H1 (cell line): ENCODE data around the gene ZNF831. TPM values are rescaled to one million over a fixed set of nuclear protein-coding genes. Genes with fewer than 3 reads are reported as not detected.

ENCODE experiments used
- CTCF ChIA-PET: fragments of 300-600 bp; sonication (Branson Sonifier 250); formaldehyde crosslinking; loops from one replicate; lab custom pipeline; 2021; ENCODE audit not compliant: partially characterized antibody; lab: Charles Lee
- POLR2A ChIA-PET: fragments of 300-600 bp; sonication (Branson Sonifier 250); formaldehyde crosslinking; loops from one replicate; lab custom pipeline; 2021; ENCODE audit warnings: inconsistent platforms; ENCODE audit not compliant: partially characterized antibody; lab: Charles Lee
- DNase-seq, 2 experiments: peaks; one replicate each; pipeline versions ENCODE4 v3.0.0 to v3.0.0-alpha.2; 2010 to 2022; ENCODE audit warnings: low spot score in 2 of 2, low read depth in 1 of 2, mixed read lengths in 1 of 2
- FAIRE-seq: peaks from 2 replicates; lab custom pipeline; 2011; peaks lifted over from hg19 to GRCh38; lab: Jason Lieb, UNC
- H2AFZ ChIP-seq: 2 replicates; pipeline ENCODE4 v1.8.1; 2012; ENCODE audit warnings: low read length, inconsistent platforms
- H2AK5ac ChIP-seq: 2 replicates; pipeline ENCODE4 v1.6.1; 2013; ENCODE audit warnings: low read depth, low read length
- H2BK120ac ChIP-seq: replicated peaks from 2 replicates; pipeline ENCODE3; 2013; ENCODE audit warnings: low read depth, low read length, inconsistent platforms
- H2BK12ac ChIP-seq: 2 replicates; pipeline ENCODE4 v1.6.1; 2013; ENCODE audit warnings: low read depth, low read length
- H2BK15ac ChIP-seq: 2 replicates; pipeline ENCODE4 v1.6.1; 2013; ENCODE audit warnings: low read length
- H2BK20ac ChIP-seq: 2 replicates; pipeline ENCODE4 v1.6.1; 2013; ENCODE audit warnings: low read length
- H2BK5ac ChIP-seq: 2 replicates; pipeline ENCODE4 v1.6.1; 2013; ENCODE audit warnings: low read depth, low read length
- H3K14ac ChIP-seq: 2 replicates; pipeline ENCODE4 v1.6.1; 2013; ENCODE audit warnings: inconsistent platforms; ENCODE audit not compliant: insufficient read length
- H3K18ac ChIP-seq: 2 replicates; pipeline ENCODE4 v1.6.1; 2013; ENCODE audit warnings: low read length; ENCODE audit errors: extremely low read depth
- H3K23ac ChIP-seq: 2 replicates; pipeline ENCODE4 v1.6.1; 2013; ENCODE audit warnings: inconsistent platforms; ENCODE audit not compliant: insufficient read length
- H3K23me2 ChIP-seq: 2 replicates; pipeline ENCODE4 v1.6.1; 2013; ENCODE audit warnings: low read depth, low read length
- H3K27ac ChIP-seq: 2 replicates; pipeline ENCODE4 v1.6.1; 2011; ENCODE audit warnings: low read depth, low read length, inconsistent platforms
- H3K27me3 ChIP-seq, 4 experiments: replicated peaks in 1 of 4; 1 replicate in 1 of 4; 2 replicates in 3 of 4; pipeline versions ENCODE4 v1.6.1 to v1.8.1; 2011 to 2013; ENCODE audit warnings: low read length in 3 of 4, mild to moderate bottlenecking in 3 of 4, inconsistent platforms in 2 of 4, mixed read lengths in 2 of 4, moderate library complexity in 1 of 4; ENCODE audit not compliant: control insufficient read depth in 3 of 4, insufficient read depth in 3 of 4; ENCODE audit errors: extremely low read depth in 1 of 4
- H3K36me3 ChIP-seq, 4 experiments: 2 replicates each; pipeline versions ENCODE4 v1.6.1 to v1.8.1; 2011 to 2013; ENCODE audit warnings: mild to moderate bottlenecking in 4 of 4, low read length in 3 of 4, moderate library complexity in 2 of 4, control low read depth in 1 of 4, inconsistent platforms in 1 of 4; ENCODE audit not compliant: insufficient read depth in 4 of 4, control insufficient read depth in 2 of 4
- H3K4ac ChIP-seq: replicated peaks from 2 replicates; pipeline ENCODE3; 2013; ENCODE audit warnings: low read length, low read depth, mixed read lengths, inconsistent platforms; ENCODE audit not compliant: insufficient read length
- H3K4me1 ChIP-seq, 4 experiments: replicated peaks in 1 of 4; 1 replicate in 1 of 4; 2 replicates in 3 of 4; pipeline versions ENCODE4 v1.6.1 to v1.8.1; 2011 to 2013; ENCODE audit warnings: low read length in 3 of 4, inconsistent platforms in 2 of 4, mixed read lengths in 1 of 4; ENCODE audit not compliant: insufficient read depth in 4 of 4, control insufficient read depth in 3 of 4
- H3K4me2 ChIP-seq, 2 experiments: 2 replicates each; pipeline versions ENCODE4 v1.6.1 to v1.8.1; 2011 to 2013; ENCODE audit warnings: low read depth in 2 of 2, low read length in 2 of 2, control low read depth in 1 of 2, inconsistent platforms in 1 of 2, mild to moderate bottlenecking in 1 of 2; ENCODE audit not compliant: insufficient read depth in 1 of 2
- H3K4me3 ChIP-seq, 4 experiments: fragments of 200-600, 300-600 bp in 1 of 4; sonication (generic), shearing (Covaris generic), sonication (Bioruptor Twin) in 1 of 4; 2 replicates each; pipeline versions ENCODE4 v1.5.1 to v1.8.1; 2011 to 2016; ENCODE audit warnings: low read length in 4 of 4, low read depth in 3 of 4, control low read depth in 2 of 4, inconsistent platforms in 2 of 4, mild to moderate bottlenecking in 2 of 4, mixed read lengths in 1 of 4, moderate library complexity in 1 of 4; ENCODE audit not compliant: insufficient read depth in 2 of 4; ENCODE audit errors: extremely low read depth in 1 of 4
- H3K56ac ChIP-seq: replicated peaks from 2 replicates; pipeline ENCODE3; 2013; ENCODE audit warnings: low read depth, mild to moderate bottlenecking, mixed read lengths, low read length, inconsistent platforms; ENCODE audit not compliant: insufficient read length
- H3K79me1 ChIP-seq: 2 replicates; pipeline ENCODE4 v1.6.1; 2013; ENCODE audit warnings: low read depth, low read length, control low read depth
- H3K79me2 ChIP-seq, 2 experiments: 2 replicates each; pipeline versions ENCODE4 v1.6.1 to v1.8.1; 2012 to 2013; ENCODE audit warnings: low read length in 2 of 2, mild to moderate bottlenecking in 2 of 2, inconsistent platforms in 1 of 2; ENCODE audit not compliant: insufficient read depth in 2 of 2, control insufficient read depth in 1 of 2
- H3K9ac ChIP-seq, 4 experiments: replicated peaks in 1 of 4; 1 replicate in 1 of 4; 2 replicates in 3 of 4; pipeline versions ENCODE4 v1.6.1 to v1.8.1; 2011 to 2013; ENCODE audit warnings: low read depth in 3 of 4, low read length in 3 of 4, control low read depth in 2 of 4, mild to moderate bottlenecking in 2 of 4, moderate library complexity in 2 of 4, inconsistent platforms in 1 of 4; ENCODE audit errors: extremely low read depth in 1 of 4
- H3K9me3 ChIP-seq, 2 experiments: 2 replicates each; pipeline versions ENCODE4 v1.6.1 to v1.8.1; 2012 to 2013; ENCODE audit warnings: mild to moderate bottlenecking in 2 of 2, moderate library complexity in 2 of 2, control low read depth in 1 of 2, inconsistent platforms in 1 of 2, low read depth in 1 of 2, low read length in 1 of 2, mixed read lengths in 1 of 2; ENCODE audit not compliant: insufficient read depth in 2 of 2
- H4K20me1 ChIP-seq, 2 experiments: replicated peaks in 1 of 2; 2 replicates each; pipeline versions ENCODE3 to v1.8.1; 2011 to 2013; ENCODE audit warnings: inconsistent platforms in 2 of 2, low read length in 2 of 2, mild to moderate bottlenecking in 1 of 2; ENCODE audit not compliant: insufficient read depth in 2 of 2, control insufficient read depth in 1 of 2
- H4K5ac ChIP-seq: 2 replicates; pipeline ENCODE4 v1.6.1; 2013; ENCODE audit warnings: low read length, low read depth, mixed read lengths, inconsistent platforms; ENCODE audit not compliant: insufficient read length
- H4K8ac ChIP-seq: 2 replicates; pipeline ENCODE4 v1.8.0; 2013; ENCODE audit warnings: mild to moderate bottlenecking, moderate library complexity, low read length, inconsistent platforms; ENCODE audit not compliant: insufficient read depth; ENCODE audit errors: extremely low read depth
- H4K91ac ChIP-seq: replicated peaks from 2 replicates; pipeline ENCODE3; 2013; ENCODE audit warnings: low read length, mixed read lengths, inconsistent platforms; ENCODE audit not compliant: insufficient read length
- BRCA1 ChIP-seq: IDR thresholded peaks from 2 replicates; pipeline ENCODE4 v1.6.1; 2012; ENCODE audit warnings: low read depth, low read length, improper control_type of control experiment
- EGR1 ChIP-seq: IDR thresholded peaks from 2 replicates; pipeline ENCODE4 v1.6.1; 2011; ENCODE audit warnings: low read depth, low read length, borderline replicate concordance
- whole genome bisulfite sequencing, 2 experiments: shearing (Covaris generic) in 1 of 2; methylation state at CpG; one replicate each; pipeline versions ENCODE4 v1.1.6 to v1.1.7; 2013 to 2015; ENCODE audit warnings: low lambda C conversion rate in 2 of 2, mixed read lengths in 2 of 2, inconsistent platforms in 1 of 2, low coverage in 1 of 2, missing lambda C conversion rate in 1 of 2; ENCODE audit not compliant: insufficient replicate concordance in 2 of 2, insufficient coverage in 1 of 2, insufficient read length in 1 of 2; ENCODE audit errors: extremely low coverage in 1 of 2, missing lambda C conversion rate in 1 of 2; 5-methylcytosine and 5-hydroxymethylcytosine counted together
- polyA plus RNA-seq, 7 experiments: library from polyadenylated mRNA; depleted of rRNA in 3 of 7; stranded (reverse) in 5 of 7; unstranded in 2 of 7; fragments of >200 nt in 5 of 7; fragments of 200-250 nt in 2 of 7; gene quantifications; 1 replicate in 5 of 7; 2 replicates in 1 of 7; 4 replicates in 1 of 7; pipeline versions ENCODE4 v1.2.1 to v1.2.3, GENCODE V29; 2011 to 2013; ENCODE audit warnings: missing spikeins in 2 of 7, mixed read lengths in 2 of 7
- total RNA-seq: library from RNA; stranded (reverse); fragmentation: NEBNext Ultra II Directional; extraction: Animal tissue kit (Norgen Biotek cat#: 25700); gene quantifications from 2 replicates; pipeline ENCODE4 v1.2.1, GENCODE V29; 2021

Gene ZNF831
- total and polyA plus RNA-seq, 2 of the 8 experiments (the other 6 are each of a cell fraction or from before 2014, with no cell fraction given) = not detected

GRCh38 chr20:59204165-59204894, 40.7 kb downstream of the ZNF831 start:
- H3K9me3 ChIP-seq = no peaks in the 10 kb centered on the region
- no peaks in the 10 kb centered on the region for H3K36me3 ChIP-seq
- DNase-seq (no peak), FAIRE-seq (no peak)
- WGBS, 2 experiments = 83% methylated on average over 10 of the region's 10 CpGs; no CpG with 5 or more reads in 1 of the 2 experiments
- ChIA-PET POLR2A (no interaction called here), CTCF (interaction anchor here (1.0 to 2.5 kb wide), 4 partner anchors 17 to 270 kb away, joined by 3 to 7 read pairs (median 4); no protein-coding TSS in a partner anchor)
- H3K79me2 ChIP-seq = no peaks in the 10 kb centered on the region
- H3K23ac ChIP-seq = no peak overlapping the region
- TF ChIP-seq BRCA1 (no peak), EGR1 (peak; percentile 32; the same call in 1 of the 2 replicates)
- no peak overlapping the region for H4K5ac ChIP-seq
- H3K4me2 ChIP-seq = no peak overlapping the region
- H3K23me2 ChIP-seq = no peaks in the 10 kb centered on the region
- no peak overlapping the region for H2BK15ac ChIP-seq
- peak overlapping the region; percentile 29; the same call in 1 of the 2 replicates for H2BK12ac ChIP-seq
- peaks cover 2 to 9% (median 5%) of the 10 kb centered on the region in 4 experiments; a peak in 5 of 7 replicates for H3K4me1 ChIP-seq
- no peak overlapping the region for H2AFZ ChIP-seq
- no peak overlapping the region for H2BK20ac ChIP-seq
- H2BK120ac ChIP-seq = no peak overlapping the region
- no peak overlapping the region for H2AK5ac ChIP-seq
- H3K56ac ChIP-seq = no peak overlapping the region
- H2BK5ac ChIP-seq = no peak overlapping the region
- H3K4ac ChIP-seq = no peak overlapping the region
- peaks cover 0 to 8% (median 1%) of the 10 kb centered on the region in 4 experiments; a peak in 2 of 7 replicates for H3K27me3 ChIP-seq
- H4K8ac ChIP-seq = no peak overlapping the region
- H3K27ac ChIP-seq = no peak overlapping the region
- H3K9ac ChIP-seq = no peak overlapping the region
- H4K20me1 ChIP-seq = no peaks in the 10 kb centered on the region
- H3K18ac ChIP-seq = no peak overlapping the region
- no peak overlapping the region for H3K14ac ChIP-seq
- H3K79me1 ChIP-seq = no peaks in the 10 kb centered on the region
- H3K4me3 ChIP-seq = no peak overlapping the region
- H4K91ac ChIP-seq = no peak overlapping the region
